ENCODE measurements around the gene USP38.
"Not testable (repeated sequence)": the region's sequence is repeated elsewhere in the genome, so short reads cannot be mapped to it uniquely, and the experiment has no call there.

Gene USP38

GRCh38 chr4:143262838-143263237 is 78.1 kb downstream of the USP38 start:
- DNase-seq (ENCODE audit: low spot score): no peak

GRCh38 chr4:143267690-143268089 is 83.0 kb downstream of the USP38 start:
- not testable (repeated sequence) for DNase-seq (ENCODE audit: low spot score)

GRCh38 chr4:143270256-143270838 is 85.6 kb downstream of the USP38 start:
- no peak for DNase-seq (ENCODE audit: low spot score)
